GM19099 (cell line): ENCODE measurements around the gene VWA8.

Experiments used
- POLR2A ChIP-seq: IDR thresholded peaks from 3 replicates; pipeline ENCODE4 v1.6.1; 2011; ENCODE audit warnings: low read depth; ENCODE audit not compliant: insufficient read length; ENCODE audit errors: extremely low read depth

The VWA8 gene

GRCh38 chr13:41621716-41622431 lies 339.0 kb downstream of the VWA8 start:
- TF ChIP-seq POLR2A, result no peak

GRCh38 chr13:41616151-41616550 lies 344.8 kb downstream of the VWA8 start:
- TF ChIP-seq POLR2A, result no peak

DNA sequence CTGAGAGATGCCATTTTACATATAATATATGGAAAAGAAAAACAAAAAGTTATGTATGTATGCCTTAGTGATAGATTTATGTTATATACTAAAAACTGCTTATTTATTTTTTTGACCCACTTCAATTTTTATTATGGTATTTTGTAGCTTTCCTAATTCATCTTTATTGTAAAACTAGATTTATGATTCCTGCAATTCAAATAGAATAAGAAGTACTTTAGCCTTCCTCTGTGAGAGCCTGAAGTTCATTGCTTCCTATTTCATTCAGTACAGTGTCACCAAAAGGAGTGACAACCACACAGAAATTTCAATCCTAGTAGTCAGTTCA lies 345.4 kb downstream of the VWA8 start:
- no peak for TF ChIP-seq POLR2A

DNA sequence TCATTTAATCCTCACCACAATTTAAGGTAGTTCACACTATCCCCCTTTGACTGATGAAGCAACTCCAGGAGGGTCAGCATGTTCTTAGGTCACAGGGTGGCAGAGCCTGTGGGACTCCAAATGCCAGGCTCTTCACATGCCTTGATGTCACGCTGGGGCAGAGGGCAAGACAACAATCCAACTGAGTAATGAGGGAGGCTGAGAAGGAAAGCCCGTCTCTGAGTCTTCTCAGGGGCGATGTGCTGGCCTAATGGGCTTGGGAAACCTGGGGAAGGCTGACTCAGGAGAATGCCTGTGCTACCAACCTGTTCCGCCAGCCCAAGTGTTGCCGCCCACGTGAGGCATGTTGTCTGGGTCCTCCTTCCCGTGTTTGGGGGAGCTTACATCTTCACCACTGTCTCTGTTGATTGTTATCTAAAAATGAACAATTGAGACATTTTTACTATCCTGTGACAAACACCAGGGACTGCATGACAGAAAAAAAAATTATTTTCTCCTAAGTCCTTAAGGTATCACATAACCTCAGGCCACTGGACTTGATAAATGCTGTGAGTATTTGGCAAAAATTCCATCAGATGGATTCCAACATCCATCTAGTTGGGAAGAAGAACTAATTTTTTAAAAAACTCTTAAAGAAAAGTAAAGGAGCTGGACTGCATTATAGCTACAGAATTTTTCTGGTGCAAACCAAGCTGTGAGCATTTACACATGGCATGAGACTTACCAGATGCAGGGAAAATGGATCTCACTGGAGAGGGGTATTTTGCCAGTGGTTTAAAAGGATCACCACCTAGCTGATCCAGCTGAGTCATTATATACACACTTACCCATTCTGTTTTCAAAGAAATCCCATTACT lies 346.0 kb downstream of the VWA8 start:
- no peak for TF ChIP-seq POLR2A

GRCh38 chr13:41613984-41614661 lies 346.8 kb downstream of the VWA8 start:
- no peak for TF ChIP-seq POLR2A

- no peak for TF ChIP-seq POLR2A
Measured at GRCh38 chr13:41613471-41613870, 347.4 kb downstream of the VWA8 start.

DNA sequence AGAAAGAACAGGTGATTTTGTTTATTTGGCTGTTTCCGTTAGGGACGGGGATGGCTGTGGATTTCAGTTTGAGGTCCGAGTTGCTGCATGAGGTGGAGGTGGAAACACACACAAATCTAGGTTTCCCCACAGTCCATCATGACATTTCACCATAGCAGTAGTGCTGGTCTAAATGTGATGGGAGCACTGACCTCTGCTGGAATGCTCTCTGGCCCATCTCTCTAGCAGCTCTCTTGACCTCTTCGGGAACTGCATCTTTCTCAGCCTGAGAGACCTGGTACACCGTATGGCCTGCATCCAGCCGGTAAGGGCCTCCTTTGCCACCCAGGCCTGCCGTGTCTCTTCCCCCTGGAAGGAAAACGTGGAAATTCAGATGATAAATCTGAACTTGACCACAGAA lies 349.5 kb downstream of the VWA8 start:
- TF ChIP-seq POLR2A, result no peak

GRCh38 chr13:41610404-41610803 lies 350.5 kb downstream of the VWA8 start:
- no peak for TF ChIP-seq POLR2A

DNA sequence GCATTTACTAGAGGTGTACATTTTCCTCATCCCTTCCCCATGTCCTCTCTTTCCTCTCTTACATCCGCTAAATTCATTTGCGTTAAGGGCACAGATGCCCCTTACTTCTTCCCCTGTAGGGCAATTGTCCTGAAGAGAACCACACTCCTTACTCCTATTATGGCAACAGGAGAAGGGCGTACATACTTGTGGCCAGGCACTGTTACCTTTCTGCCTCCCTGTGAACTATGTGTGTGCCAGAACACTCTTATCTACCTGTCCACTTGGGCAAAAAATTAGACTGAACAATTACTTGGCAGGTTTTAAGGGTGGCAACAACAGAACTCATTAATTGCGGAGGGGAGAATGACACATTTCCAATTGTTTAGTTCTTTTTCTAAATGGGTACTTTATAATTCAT lies 351.1 kb downstream of the VWA8 start:
- no peak for TF ChIP-seq POLR2A

GRCh38 chr13:41608839-41609177 lies 352.1 kb downstream of the VWA8 start:
- no peak for TF ChIP-seq POLR2A

GRCh38 chr13:41608111-41608838 lies 352.6 kb downstream of the VWA8 start:
- TF ChIP-seq POLR2A, result no peak

- TF ChIP-seq POLR2A, result no peak
Measured at GRCh38 chr13:41606646-41607045, 354.3 kb downstream of the VWA8 start.

DNA sequence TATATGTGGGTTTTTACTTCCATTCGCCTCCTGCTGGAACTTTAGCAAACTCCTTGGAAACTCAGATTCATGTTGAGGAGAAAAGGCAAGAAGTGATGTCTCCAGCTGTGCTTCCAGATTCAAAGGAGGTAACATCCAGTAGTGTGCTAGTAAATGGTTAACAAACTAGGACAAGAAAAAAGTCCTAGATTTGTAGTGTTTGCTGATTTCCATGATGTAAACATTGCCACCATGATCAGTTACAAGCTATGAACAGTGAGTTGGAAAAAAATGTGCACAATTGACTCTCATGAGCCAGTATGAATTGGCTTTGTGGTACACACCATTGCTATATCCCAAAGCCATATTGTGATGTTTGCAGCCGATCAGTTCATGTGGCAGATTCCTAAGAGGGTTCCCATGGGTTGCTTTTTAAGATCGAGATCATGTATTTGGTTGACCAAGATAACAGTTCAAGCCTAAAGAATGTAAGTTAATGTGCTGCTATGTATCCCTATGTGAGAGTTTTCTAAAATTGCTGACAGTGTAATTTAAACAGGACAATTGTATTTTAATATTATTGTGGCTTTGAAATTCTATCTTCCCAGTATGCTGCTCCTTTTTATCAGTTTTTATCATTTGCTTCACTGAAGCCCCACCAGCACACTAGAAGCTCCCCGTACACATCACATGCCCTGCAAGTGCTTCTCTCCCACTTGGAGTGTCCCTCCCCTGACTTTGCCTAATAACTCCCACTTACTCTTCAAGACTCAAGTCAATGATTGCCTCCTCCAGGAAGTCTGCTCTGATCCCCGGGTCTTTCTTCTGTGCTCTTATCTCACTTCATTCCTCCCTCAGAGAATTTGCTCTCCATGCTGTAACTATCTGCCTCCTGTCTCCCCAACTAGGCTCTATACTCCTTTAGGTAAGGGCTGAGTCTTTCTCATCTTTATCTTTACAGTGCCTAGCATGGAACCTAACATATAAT lies 355.3 kb downstream of the VWA8 start:
- TF ChIP-seq POLR2A, result no peak

- TF ChIP-seq POLR2A, result no peak
Measured at GRCh38 chr13:41603917-41604316, 357.0 kb downstream of the VWA8 start.
